ENCODE measurements around the gene TMEM74B.
"Not testable (repeated sequence)": the region's sequence is repeated elsewhere in the genome, so short reads cannot be mapped to it uniquely, and the experiment has no call there.

The TMEM74B gene

DNA sequence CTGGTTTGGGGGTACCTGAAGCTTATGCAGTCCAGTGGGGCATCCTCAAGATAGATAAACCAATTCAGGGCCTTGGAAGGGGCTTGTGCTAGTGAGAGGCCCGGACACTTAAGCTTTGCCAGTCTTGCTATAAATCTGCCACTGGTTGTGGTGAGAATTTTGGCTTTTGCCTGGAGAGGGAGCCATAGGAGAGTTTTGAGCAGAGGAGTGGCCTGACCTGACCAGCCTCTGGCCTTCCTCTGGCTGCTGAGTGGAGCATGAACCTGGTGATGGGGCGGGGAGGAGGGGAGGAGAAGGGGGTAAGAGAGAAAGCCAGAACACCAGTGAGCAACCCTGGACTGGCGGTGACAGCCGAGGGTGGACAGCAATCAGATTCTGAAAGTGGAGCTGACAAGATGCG is 7.1 kb downstream of the TMEM74B start:
- DNase-seq = no peak

- DNase-seq = no peak
Observed at GRCh38 chr20:1174787-1175186, 10.0 kb downstream of the TMEM74B start.

DNA sequence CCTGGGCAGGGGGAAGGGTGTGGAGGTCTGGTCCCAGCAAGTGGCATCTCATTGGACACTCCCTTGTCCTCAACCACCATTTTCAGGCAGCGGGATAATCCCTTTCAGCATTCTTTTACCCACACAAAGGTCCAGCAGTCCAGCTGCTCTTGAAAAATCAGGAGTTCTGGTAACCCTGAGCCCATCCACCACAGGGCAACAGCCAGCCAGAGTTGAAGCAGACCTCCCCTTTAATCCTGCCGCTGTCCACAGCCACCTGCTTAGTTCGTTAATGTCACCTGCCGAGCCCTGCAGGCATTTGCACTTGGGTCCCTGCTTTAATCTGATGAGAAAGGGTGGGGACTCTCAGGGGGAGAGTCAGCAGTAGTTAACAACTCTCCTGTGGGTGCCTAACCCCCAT is 11.1 kb downstream of the TMEM74B start:
- no peak for DNase-seq

DNA sequence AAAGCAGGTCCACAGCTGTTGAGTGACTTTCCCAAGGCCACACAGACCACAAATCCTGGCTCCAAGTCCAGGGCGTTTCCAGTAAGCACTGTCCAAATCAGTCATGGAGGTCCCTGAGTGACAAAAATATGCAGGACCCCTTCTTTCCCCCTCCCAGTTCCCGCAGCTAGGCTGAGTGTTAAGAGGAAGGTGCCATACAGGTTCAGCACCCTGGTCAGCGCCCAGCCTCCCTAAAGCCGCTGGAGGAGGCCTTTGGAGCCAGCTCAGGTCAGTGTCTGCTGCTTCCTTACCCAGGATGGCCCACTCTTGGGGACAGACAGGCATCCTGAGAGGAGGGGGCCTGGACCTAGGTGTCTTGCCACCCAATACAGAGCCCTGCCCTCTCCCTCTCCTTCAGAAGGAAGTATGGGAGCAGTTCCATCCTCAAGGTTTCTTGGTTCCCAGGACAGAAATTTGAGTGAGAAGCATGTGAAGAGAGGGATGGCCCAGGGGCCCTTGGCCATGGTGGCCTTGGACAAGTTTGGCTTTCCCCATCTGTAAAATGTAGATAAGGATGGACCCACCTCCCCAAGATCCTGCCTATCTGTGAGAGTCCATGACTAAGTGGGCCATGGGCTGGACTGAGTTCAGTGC is 13.2 kb downstream of the TMEM74B start:
- peak in 1 of 2 experiments; percentile 13 for DNase-seq

DNA sequence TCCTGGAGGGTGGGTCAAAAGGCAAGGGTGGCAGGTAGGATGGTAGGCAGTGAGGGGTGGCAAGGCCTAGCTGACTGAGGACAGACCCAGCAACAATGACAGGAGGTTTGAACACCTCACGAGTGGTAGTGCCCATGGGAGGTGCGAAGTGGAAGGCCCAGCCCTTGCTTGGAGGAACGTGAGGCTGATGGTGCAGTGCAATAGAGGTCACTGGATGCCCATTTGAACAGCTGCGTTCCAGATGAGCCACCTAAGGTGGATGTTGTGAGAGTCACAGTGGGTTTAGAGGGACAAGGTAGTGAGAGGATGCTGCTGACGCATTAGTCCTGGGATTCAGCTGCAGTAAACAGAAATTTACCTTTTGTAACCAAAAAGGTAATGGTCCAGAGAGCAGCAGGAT is 15.6 kb downstream of the TMEM74B start:
- no peak for DNase-seq

- DNase-seq = no peak
Observed at GRCh38 chr20:1166948-1167720, 17.6 kb downstream of the TMEM74B start.

DNA sequence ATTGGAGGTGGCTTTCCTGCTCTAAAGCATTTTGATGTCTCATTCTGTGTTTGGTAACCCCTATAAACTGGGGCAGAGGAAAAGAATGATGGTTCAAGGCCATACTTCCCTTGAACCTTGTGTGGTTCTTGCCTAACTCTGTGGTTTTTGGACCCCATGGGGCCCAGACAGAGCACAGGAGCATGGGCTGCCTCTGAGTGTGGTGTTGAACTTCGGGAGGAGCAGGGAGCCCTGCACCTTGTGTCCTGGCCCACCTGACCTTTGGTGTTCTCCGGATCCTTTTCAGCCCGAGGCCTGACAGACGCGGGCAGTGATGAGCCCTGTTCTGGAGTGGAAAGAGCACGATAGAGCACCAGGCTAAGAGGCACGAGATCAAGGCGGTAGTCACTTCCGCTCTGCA is 18.8 kb downstream of the TMEM74B start:
- peak in 1 of 2 experiments; percentile 4 for DNase-seq

GRCh38 chr20:1165521-1165920 is 19.3 kb downstream of the TMEM74B start:
- DNase-seq = no peak

DNA sequence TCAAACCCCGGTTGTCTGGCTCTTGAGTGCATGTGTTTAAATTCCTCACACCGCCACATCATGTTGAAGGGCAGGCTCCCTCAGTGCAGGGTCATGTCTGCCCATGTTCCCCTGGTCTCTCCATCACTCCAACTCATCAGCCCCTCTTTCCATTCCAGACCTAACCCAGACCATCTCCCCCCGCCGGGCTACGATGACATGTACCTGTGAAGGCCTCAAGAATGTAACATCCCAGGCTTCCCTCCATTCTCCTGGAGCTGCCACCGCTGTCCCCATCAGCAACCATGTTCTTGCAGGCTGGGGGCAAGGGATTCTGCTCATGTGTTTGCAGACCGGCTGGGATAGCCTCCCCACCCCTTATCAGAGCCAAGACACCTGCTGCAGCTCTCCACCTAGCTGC is 19.9 kb downstream of the TMEM74B start:
- DNase-seq = no peak

DNA sequence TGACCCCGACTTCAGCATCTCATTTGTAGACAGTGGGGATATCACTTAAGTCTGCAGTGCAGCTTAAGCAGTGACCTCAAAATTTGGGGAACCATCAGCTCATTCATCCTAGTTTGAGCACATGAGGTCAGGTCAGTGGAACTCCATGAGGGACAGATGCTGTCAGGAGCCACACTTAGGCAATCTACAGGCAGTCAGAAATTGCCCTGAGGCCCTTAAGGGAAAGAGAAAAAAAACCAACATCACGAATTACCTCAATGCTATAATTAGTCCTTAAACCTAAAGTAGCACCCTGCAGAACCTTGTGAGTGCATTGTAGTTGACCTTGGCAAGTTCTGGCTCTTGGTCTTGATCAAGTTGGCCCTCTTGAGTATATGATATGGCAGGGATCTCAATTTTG is 21.1 kb downstream of the TMEM74B start:
- no peak for DNase-seq

GRCh38 chr20:1163105-1163504 is 21.7 kb downstream of the TMEM74B start:
- DNase-seq = no peak

DNA sequence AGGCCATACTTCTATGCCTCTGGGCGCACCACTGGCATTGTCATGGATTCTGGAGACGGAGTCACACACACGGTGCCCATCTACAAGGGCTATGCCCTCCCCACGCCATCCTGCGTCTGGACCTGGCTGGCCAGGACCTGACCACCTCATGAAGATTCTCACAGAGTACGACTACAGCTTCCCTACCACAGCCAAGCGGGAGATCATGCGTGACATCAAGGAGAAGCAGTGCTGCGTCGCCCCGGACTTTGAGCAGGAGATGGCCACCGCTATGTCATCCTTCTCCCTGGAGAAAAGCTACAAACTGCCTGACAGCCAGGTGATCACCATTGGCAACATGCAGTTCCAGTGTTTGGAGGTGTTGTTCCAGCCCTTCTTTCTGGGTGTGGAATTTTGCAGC is 23.8 kb downstream of the TMEM74B start:
- DNase-seq = no peak

DNA sequence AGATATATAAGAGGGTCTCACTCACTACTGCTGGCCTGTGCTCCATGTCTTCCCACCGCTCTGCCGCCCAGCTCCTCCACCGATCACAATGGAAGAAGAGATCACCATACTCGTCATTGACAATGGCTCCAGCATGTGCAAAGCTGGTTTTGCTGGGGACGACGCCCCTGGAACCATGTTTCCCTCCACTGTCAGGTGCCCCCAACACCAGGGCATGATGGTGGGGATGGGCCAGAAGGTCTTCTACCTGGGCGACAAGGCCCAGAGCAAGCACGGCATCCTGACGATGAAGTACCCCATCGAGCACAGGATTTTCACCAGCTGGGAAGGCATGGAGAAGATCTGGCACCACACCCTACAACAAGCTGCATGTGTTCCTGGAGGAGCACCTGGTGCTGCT is 24.3 kb downstream of the TMEM74B start:
- DNase-seq = no peak

DNA sequence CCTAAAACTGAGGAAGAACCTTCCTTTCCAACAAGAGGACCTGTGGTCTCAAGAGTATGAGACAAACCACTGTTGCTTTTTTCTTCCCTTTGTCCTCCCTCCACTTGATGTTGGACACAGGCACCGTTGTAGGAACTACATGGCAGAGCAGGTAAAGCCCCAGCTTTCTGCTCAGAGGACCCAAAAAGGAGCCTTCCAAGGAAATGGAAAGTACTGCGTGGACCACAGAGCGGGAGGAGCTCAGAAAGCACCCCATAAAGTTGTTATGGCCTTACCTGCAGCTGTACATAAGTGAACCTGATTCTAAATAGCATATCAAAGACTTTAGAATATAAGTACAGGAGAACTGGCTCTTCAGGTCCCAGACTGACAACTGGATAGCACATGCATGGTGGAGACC is 29.4 kb downstream of the TMEM74B start:
- DNase-seq = no peak

- no peak for DNase-seq
Observed at GRCh38 chr20:1154691-1155090, 30.1 kb downstream of the TMEM74B start.

- DNase-seq = no peak
Observed at GRCh38 chr20:1154226-1154625, 30.6 kb downstream of the TMEM74B start.

DNA sequence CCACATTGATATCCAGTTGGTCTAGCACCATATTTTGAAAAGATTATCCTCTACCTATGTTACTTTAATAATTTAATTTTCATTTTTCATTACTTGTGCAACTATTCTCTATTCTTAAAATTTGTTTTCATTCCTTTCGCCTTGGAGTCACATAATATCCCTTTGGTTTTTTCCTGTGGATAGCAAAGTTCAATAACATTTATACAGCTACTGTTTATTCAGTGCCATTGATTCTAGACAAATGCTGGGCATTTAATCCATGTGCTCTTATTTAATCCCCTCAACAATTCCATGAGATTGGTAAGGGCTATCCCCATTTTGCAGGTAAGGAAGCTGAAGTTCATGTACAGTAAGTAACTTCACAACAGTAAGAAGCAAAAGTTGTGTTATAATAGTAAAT is 33.8 kb downstream of the TMEM74B start:
- no peak for DNase-seq

DNA sequence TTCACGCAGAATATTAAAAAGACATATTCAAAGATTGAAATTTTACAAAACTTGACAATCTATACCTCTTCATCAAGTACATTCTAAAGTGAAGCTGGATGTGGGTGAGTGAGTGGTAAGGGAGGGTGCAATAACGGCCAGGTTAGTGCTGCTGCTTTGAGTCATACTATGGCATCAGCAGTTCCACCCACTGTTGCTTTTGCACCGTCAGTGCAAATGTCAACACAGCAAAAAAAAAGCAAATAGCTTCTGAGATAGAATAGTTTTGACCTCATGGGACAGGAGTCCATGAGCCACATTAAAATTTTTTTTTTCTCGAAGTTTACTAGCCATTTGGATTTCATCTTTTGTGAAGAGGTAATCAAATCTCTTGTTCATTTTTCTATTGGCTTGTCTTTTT is 34.6 kb downstream of the TMEM74B start:
- no peak for DNase-seq

DNA sequence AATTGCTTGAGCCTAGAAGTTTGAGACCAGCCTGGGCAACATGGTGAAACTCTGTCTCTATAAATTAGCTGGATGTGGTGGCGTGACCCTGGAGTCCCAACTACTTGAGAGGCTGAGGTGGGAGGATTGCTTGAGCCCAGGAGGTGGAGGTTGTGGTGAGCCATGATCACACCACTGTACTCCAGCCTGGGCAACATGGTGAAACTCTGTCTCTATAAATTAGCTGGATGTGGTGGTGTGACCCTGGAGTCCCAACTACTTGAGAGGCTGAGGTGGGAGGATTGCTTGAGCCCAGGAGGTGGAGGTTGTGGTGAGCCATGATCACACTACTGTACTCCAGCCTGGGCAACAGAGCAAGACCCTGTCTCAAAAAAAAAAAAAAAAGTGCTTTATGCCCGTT is 35.0 kb downstream of the TMEM74B start:
- not testable (repeated sequence) for DNase-seq

GRCh38 chr20:1146957-1147356 is 37.8 kb downstream of the TMEM74B start:
- DNase-seq = no peak

DNA sequence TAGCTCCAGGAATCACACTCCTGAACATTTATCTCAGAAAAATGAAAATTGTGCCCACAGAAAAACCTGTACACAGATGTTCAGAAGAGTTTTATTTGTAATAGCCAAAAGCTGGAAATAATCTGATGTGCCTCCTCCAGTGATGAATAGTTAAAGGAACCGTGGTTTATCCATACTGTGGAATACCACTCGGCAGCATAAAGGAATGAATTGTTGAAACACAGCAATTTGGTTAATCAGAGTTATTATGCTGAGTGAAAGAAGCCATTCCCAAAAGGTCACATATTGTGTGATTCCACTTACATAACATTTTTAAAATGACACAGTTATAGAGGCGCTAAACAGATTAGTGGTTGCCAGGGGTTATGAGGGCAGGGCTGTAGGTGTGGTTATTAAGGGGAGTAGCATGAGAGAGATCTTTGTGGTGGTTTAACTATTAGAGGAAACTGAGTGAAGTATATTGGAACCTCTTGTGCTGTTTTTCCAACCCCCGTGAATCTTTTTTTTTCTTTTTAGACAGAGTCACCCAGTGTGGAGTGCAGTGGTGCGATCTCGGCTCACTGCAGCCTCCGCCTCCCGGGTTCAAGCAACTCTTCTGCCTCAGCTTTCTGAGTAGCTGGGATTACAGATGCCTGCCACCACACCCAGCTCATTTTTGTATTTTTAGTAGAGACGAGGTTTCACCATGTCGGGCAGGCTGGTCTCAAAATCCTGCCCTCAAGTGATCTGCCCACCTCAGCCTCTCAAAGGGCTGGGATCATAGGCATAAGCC is 40.2 kb downstream of the TMEM74B start:
- DNase-seq = no peak

DNA sequence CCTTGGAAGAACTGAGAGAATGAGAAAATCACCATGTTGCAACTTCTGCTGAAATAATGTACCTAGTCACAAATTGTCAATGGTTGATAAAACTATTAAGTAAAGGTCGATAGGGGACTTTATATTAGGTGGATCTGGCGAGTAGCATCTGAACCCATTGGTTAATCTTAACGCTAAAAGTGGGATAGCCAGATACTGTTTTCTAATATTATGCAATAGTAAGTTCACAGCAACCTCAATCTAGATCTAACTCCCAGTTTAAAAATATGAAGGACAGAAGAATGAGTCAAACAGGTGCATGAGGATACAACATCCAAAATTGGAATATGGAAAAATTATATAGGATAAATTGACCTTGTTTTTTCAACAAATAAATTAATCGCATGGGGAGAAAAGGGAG is 47.5 kb downstream of the TMEM74B start:
- no peak for DNase-seq

DNA sequence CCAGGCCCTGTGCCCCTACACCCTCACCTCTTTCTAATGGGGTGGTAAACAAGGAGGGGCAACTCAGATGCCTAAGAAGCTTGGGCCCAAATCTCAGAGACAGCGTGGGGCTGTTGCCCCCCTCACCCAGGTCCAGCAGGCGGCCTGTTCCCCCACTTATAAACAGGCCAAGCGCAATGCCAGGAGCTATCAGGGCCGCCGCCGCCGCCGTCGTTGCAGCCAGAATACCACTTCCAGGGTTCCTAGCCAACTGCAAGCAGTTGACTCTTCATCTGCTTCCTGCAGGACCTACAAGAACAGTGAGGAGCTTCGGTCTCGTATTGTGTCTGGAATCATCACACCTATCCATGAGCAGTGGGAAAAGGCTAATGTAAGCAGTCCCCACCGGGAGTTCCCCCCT is 49.9 kb downstream of the TMEM74B start:
- no peak for DNase-seq

DNA sequence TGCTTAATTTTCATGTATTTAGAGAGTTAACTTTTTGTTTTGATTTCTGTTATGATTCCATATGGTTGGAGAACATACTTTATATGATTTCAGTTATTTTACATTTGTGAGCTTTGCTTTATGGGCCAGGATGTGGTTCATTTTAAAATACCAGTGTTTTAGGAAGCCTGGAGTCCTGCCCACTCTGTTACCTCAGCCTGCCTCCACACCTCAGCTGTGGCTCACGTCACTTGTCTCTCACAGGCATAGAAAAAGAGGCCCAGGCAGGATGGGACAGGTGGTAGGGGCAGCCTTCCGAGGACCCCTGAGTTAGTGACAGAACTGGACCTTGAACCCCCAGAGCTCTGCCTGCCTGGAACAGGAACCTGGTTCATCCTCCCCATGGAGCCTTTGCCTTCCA is 50.4 kb downstream of the TMEM74B start:
- DNase-seq = no peak

Measured in AML-193 (cell line).